GM23338 (cell line): ENCODE results near the gene ANKRD13B. TPM values are rescaled to one million over a fixed set of nuclear protein-coding genes. Genes with fewer than 3 reads are reported as not detected.

Experiments
- ATAC-seq: fragments of 200-7000 bp; cut with Tn5 transposase; 3 replicates; pipeline ENCODE4 v1.9.1; 2020
- DNase-seq: peaks from one replicate; pipeline ENCODE4 v3.0.0-alpha.2; 2015; ENCODE audit warnings: low spot score
- H2AFZ ChIP-seq: fragments of 200-600 bp; sonication (generic); 2 replicates; pipeline ENCODE4 v1.8.0; 2016; ENCODE audit warnings: antibody characterized with exemption, mild to moderate bottlenecking, moderate library complexity
- H3F3A ChIP-seq: fragments of 200-600 bp; sonication (generic); replicated peaks from 2 replicates; pipeline ENCODE4 v1.8.0; 2017; ENCODE audit warnings: antibody characterized with exemption, mixed run types, low read depth
- H3K27ac ChIP-seq: fragments of 200-600 bp; sonication (generic); 2 replicates; pipeline ENCODE4 v1.6.1; 2016; ENCODE audit warnings: low read depth
- H3K27me3 ChIP-seq: fragments of 200-600 bp; sonication (generic); 2 replicates; pipeline ENCODE4 v1.8.0; 2016; ENCODE audit warnings: mild to moderate bottlenecking, mixed run types, moderate library complexity; ENCODE audit not compliant: insufficient read depth
- H3K36me3 ChIP-seq: fragments of 200-600 bp; sonication (generic); 2 replicates; pipeline ENCODE4 v1.8.0; 2016; ENCODE audit warnings: mild to moderate bottlenecking; ENCODE audit not compliant: insufficient read depth
- H3K4me1 ChIP-seq: fragments of 200-600 bp; sonication (generic); 2 replicates; pipeline ENCODE4 v1.8.0; 2016; ENCODE audit warnings: mild to moderate bottlenecking, moderate library complexity; ENCODE audit not compliant: insufficient read depth
- H3K4me2 ChIP-seq: fragments of 200-600 bp; sonication (generic); 2 replicates; pipeline ENCODE4 v1.7.1; 2017; ENCODE audit warnings: mixed run types
- H3K4me3 ChIP-seq: fragments of 200-600 bp; sonication (generic); 2 replicates; pipeline ENCODE4 v1.6.1; 2016; ENCODE audit warnings: mixed run types
- H3K79me2 ChIP-seq: fragments of 200-600 bp; sonication (generic); replicated peaks from 2 replicates; pipeline ENCODE4 v1.8.0; 2017; ENCODE audit warnings: mild to moderate bottlenecking; ENCODE audit not compliant: insufficient read depth
- H3K9me2 ChIP-seq: fragments of 200-600 bp; sonication (generic); 2 replicates; pipeline ENCODE4 v1.8.0; 2017; ENCODE audit not compliant: insufficient read depth
- H4K20me1 ChIP-seq: fragments of 200-600 bp; sonication (generic); replicated peaks from 2 replicates; pipeline ENCODE4 v1.8.0; 2017; ENCODE audit warnings: mild to moderate bottlenecking; ENCODE audit not compliant: insufficient read depth
- H3K27ac Mint-ChIP-seq: 2 replicates; pipeline ENCODE4 v1.8.0; 2020; ENCODE audit warnings: inconsistent platforms, mild to moderate bottlenecking, moderate library complexity, mixed read lengths
- H3K27me3 Mint-ChIP-seq: 3 replicates; pipeline ENCODE4 v1.8.0; 2022; ENCODE audit warnings: low read depth, mild to moderate bottlenecking, moderate library complexity, mixed read lengths, inconsistent platforms; ENCODE audit not compliant: insufficient read depth, poor library complexity
- H3K36me3 Mint-ChIP-seq: 3 replicates; pipeline ENCODE4 v1.8.0; 2021; ENCODE audit warnings: low read depth, mild to moderate bottlenecking, inconsistent platforms, moderate library complexity, mixed read lengths
- H3K4me1 Mint-ChIP-seq: 3 replicates; pipeline ENCODE4 v1.8.0; 2020; ENCODE audit warnings: mild to moderate bottlenecking, inconsistent platforms, mixed read lengths
- H3K4me3 Mint-ChIP-seq: 3 replicates; pipeline ENCODE4 v1.8.0; 2021; ENCODE audit warnings: moderate library complexity, mild to moderate bottlenecking, inconsistent platforms, mixed read lengths
- H3K9me3 Mint-ChIP-seq: 3 replicates; pipeline ENCODE4 v1.8.0; 2020; ENCODE audit warnings: moderate library complexity, mild to moderate bottlenecking, inconsistent platforms, mixed read lengths
- CREB1 ChIP-seq: fragments of 250-450 bp; sonication (Bioruptor Pico); IDR thresholded peaks from 2 replicates; pipeline ENCODE4 v1.5.0; 2020; ENCODE audit warnings: low read depth, mild to moderate bottlenecking, moderate library complexity
- EZH2 ChIP-seq: fragments of 200-600 bp; sonication (generic); IDR thresholded peaks from one replicate; pipeline ENCODE4 v1.8.0; 2017; ENCODE audit warnings: antibody characterized with exemption, mild to moderate bottlenecking, low read depth; ENCODE audit not compliant: unreplicated experiment
- EZH2phosphoT487 ChIP-seq: fragments of 200-600 bp; sonication (generic); IDR thresholded peaks from one replicate; pipeline ENCODE4 v1.8.1; 2018; ENCODE audit warnings: antibody characterized with exemption; ENCODE audit not compliant: unreplicated experiment
- JUNB ChIP-seq: IDR thresholded peaks from one replicate; pipeline ENCODE4 v1.6.1; 2016; ENCODE audit warnings: antibody characterized with exemption; ENCODE audit not compliant: unreplicated experiment
- NANOG ChIP-seq: IDR thresholded peaks from 2 replicates; pipeline ENCODE4 v1.6.1; 2016; ENCODE audit warnings: antibody characterized with exemption, borderline replicate concordance
- POLR2AphosphoS5 ChIP-seq: IDR thresholded peaks from 2 replicates; pipeline ENCODE4 v1.6.1; 2016; ENCODE audit warnings: antibody characterized with exemption, low read depth
- STAT1 ChIP-seq: IDR thresholded peaks from one replicate; pipeline ENCODE4 v1.6.1; 2016; ENCODE audit warnings: antibody characterized with exemption; ENCODE audit not compliant: unreplicated experiment
- ZNF114 ChIP-seq: fragments of 250-450 bp; sonication (Bioruptor Pico); IDR thresholded peaks from 2 replicates; pipeline ENCODE4 v1.5.0; 2020; ENCODE audit warnings: mild to moderate bottlenecking, moderate library complexity
- ZNF331 ChIP-seq: fragments of 250-450 bp; sonication (Bioruptor Pico); IDR thresholded peaks from 2 replicates; pipeline ENCODE4 v1.5.0; 2020; ENCODE audit warnings: low read depth, mild to moderate bottlenecking, moderate library complexity
- polyA plus RNA-seq: library from polyadenylated mRNA; unstranded; fragments of >200 nt; fragmentation: Nextera tagmentation; extraction: Ambion mirVana; gene quantifications from 2 replicates; pipeline ENCODE4 v1.2.1, GENCODE V29; 2016
- total RNA-seq: library from RNA; depleted of rRNA; stranded (reverse); fragments of >200 nt; shearing (Covaris generic); gene quantifications from 2 replicates; pipeline ENCODE4 v1.2.3, GENCODE V29; 2014
- TF ChIP-seq, protein P1 (sequence below): IDR thresholded peaks from 2 replicates; pipeline ENCODE4 v1.6.1; 2016; ENCODE audit warnings: antibody characterized with exemption
- TF ChIP-seq, protein P2 (sequence below): IDR thresholded peaks from one replicate; pipeline ENCODE4 v1.6.1; 2018; ENCODE audit warnings: antibody characterized with exemption; ENCODE audit not compliant: unreplicated experiment
- TF ChIP-seq, protein P3 (sequence below), 2 experiments: fragments of 200-600 bp in 1 of 2; sonication (generic) in 1 of 2; conservative IDR thresholded peaks; 2 replicates each; pipeline versions ENCODE4 v1.5.1 to v1.6.1; 2016 to 2017; ENCODE audit warnings: antibody characterized with exemption in 2 of 2, low read depth in 2 of 2, mild to moderate bottlenecking in 2 of 2, moderate library complexity in 1 of 2

The ANKRD13B gene
- total and polyA plus RNA-seq, 2 experiments from 2014 or later, result 8.2 to 57.4 TPM

DNA sequence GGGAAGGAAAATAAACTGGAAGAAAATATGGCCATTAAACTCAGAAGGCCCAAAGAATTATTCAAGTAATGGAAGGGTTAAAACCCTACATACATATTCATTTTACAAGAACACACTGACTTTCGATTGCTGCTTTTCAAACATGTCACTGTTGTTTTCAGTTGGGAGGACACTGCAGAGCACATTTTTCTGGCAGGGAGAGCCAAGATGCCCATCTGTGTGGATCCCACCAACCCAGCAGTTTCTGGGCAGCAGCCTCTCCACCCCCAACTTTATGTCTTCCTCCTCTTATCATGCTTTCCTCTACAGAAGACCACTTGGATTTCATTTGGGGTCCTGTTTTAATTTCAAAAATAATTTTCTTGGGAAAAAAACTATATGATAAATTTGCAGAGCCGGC is 36.9 kb downstream of the ANKRD13B start (continued):
- TF ChIP-seq, protein P1, sequence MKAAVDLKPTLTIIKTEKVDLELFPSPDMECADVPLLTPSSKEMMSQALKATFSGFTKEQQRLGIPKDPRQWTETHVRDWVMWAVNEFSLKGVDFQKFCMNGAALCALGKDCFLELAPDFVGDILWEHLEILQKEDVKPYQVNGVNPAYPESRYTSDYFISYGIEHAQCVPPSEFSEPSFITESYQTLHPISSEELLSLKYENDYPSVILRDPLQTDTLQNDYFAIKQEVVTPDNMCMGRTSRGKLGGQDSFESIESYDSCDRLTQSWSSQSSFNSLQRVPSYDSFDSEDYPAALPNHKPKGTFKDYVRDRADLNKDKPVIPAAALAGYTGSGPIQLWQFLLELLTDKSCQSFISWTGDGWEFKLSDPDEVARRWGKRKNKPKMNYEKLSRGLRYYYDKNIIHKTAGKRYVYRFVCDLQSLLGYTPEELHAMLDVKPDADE, result no peak
- no peak for TF ChIP-seq POLR2AphosphoS5
- no peak for TF ChIP-seq NANOG
- no peak for TF ChIP-seq ZNF114 (CRISPR knock-in tag)

DNA sequence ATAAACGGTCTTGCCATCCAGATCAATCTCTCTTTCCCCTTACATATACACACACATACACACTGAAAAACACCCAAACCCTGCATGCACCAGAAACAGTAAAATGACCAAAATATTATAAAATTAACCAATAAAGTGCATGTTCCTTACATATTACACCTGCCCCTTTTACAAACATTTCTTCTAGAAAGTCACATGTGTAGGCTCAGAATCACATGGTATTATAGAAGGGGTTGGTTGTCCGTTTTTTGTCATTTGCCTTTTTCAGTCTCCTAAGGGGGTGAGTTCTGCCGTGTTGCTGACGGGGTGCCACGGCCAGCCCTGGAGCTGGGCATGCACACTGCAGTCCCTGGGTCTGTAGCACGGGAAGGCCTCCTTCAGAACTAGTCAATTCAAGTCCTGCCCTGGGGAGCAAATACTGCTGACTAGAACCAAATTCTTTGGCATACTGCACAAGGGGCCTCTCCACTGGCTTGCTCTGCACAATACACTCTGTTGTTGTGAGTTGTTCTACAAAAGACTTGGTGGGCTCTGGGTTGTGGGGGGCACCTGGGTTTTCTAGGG is 37.8 kb downstream of the ANKRD13B start:
- TF ChIP-seq EZH2phosphoT487 (no peak), EZH2 (no peak), CREB1 (CRISPR knock-in tag) (no peak)
- Histone ChIP-seq H3F3A (no peaks in the 10 kb centered on the region; the same call in 1 of the 2 replicates), H3K4me1 (no peaks in the 10 kb centered on the region), H3K79me2 (no peaks in the 10 kb centered on the region), H3K27ac (no peak overlapping the region), H2AFZ (no peak overlapping the region), H4K20me1 (no peaks in the 10 kb centered on the region), H3K36me3 (no peaks in the 10 kb centered on the region), H3K4me2 (no peak overlapping the region), H3K9me2 (no peaks in the 10 kb centered on the region), H3K27me3 (no peaks in the 10 kb centered on the region), H3K4me3 (no peak overlapping the region)
- Mint-ChIP-seq H3K4me1 (peaks cover 9% of the 10 kb centered on the region), H3K27me3 (no peaks in the 10 kb centered on the region), H3K4me3 (no peak overlapping the region), H3K27ac (no peak overlapping the region), H3K9me3 (no peaks in the 10 kb centered on the region), H3K36me3 (peaks cover 6% of the 10 kb centered on the region; the same call in 2 of the 3 replicates)
- ATAC-seq, result no peak
- DNase-seq, result no peak

DNA sequence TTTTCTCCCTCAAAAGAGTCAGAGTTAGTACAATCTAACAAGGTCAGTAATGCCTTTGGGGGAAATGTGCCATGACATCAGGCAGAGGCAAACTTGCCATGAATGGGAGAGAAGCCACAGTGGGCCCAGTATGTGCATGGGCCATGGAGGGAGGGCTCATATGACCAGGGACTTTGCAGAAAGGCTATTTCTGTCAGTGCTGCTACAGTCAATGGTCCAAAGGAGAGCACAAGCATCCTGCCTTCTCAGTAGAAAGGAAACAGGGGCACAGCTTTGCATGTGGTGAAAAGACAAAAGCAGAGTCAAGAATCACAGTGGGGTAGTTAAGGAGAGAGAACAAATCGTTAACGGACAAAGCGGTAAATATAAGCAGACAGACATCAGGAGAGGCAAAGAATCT is 41.0 kb downstream of the ANKRD13B start:
- no peaks in the 10 kb centered on the region; the same call in none of the 2 replicates for H3F3A ChIP-seq
- DNase-seq, result no peak
- no peak overlapping the region for H3K4me2 ChIP-seq
- H3K4me1 ChIP-seq, result no peaks in the 10 kb centered on the region; the same call in 1 of the 2 replicates
- ATAC-seq, result peak; percentile 60
- no peaks in the 10 kb centered on the region for H3K36me3 ChIP-seq
- no peak overlapping the region for H3K4me3 ChIP-seq
- no peak overlapping the region for H3K27ac ChIP-seq
- Mint-ChIP-seq H3K4me1 (peaks cover 10% of the 10 kb centered on the region), H3K27me3 (no peaks in the 10 kb centered on the region), H3K4me3 (no peak overlapping the region), H3K9me3 (no peaks in the 10 kb centered on the region), H3K36me3 (peaks cover 13% of the 10 kb centered on the region; the same call in 2 of the 3 replicates), H3K27ac (no peak overlapping the region)
- H4K20me1 ChIP-seq, result no peaks in the 10 kb centered on the region
- TF ChIP-seq EZH2, result no peak
- H2AFZ ChIP-seq, result no peak overlapping the region
- no peaks in the 10 kb centered on the region for H3K27me3 ChIP-seq
- H3K9me2 ChIP-seq, result no peaks in the 10 kb centered on the region
- no peaks in the 10 kb centered on the region for H3K79me2 ChIP-seq

DNA sequence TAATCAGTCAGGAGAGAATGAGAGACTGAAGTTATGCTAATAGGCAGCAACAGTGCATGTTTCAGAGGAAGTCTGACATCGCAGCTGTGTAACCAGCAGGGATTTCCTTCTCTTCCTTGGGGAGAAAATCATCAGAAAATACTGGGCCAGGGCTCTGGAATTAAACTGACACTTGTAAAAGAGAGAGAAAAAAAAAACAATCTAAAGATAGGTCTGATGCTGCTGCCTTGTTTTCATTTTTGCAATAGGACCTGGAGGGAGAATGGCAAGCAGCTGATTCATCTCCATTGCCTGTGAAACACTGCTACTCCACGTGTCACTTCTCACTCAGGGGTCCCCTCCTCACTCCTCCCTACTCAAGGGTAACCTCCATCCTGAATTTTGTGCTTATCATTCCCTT is 47.5 kb downstream of the ANKRD13B start:
- Histone ChIP-seq H3K4me3 (no peak overlapping the region), H3K36me3 (no peaks in the 10 kb centered on the region), H3K27ac (peak overlapping the region; percentile 67), H3K4me2 (no peak overlapping the region), H3K9me2 (no peaks in the 10 kb centered on the region), H3K27me3 (no peaks in the 10 kb centered on the region), H2AFZ (no peak overlapping the region), H3K4me1 (peaks cover 12% of the 10 kb centered on the region), H3K79me2 (no peaks in the 10 kb centered on the region), H3F3A (no peaks in the 10 kb centered on the region; the same call in 1 of the 2 replicates), H4K20me1 (no peaks in the 10 kb centered on the region)
- Mint-ChIP-seq H3K36me3 (peaks cover 10% of the 10 kb centered on the region; the same call in 2 of the 3 replicates), H3K4me1 (peaks cover 29% of the 10 kb centered on the region), H3K27ac (peak overlapping the region; percentile 67), H3K9me3 (no peaks in the 10 kb centered on the region; the same call in 2 of the 3 replicates), H3K4me3 (no peak overlapping the region; the same call in 2 of the 3 replicates), H3K27me3 (peaks cover 6% of the 10 kb centered on the region)
- DNase-seq (no peak), ATAC-seq (no peak)
- TF ChIP-seq ZNF114 (CRISPR knock-in tag) (no peak), POLR2AphosphoS5 (no peak), ZNF331 (no peak), CREB1 (CRISPR knock-in tag) (no peak), STAT1 (no peak), JUNB (no peak)
- TF ChIP-seq, protein P2, sequence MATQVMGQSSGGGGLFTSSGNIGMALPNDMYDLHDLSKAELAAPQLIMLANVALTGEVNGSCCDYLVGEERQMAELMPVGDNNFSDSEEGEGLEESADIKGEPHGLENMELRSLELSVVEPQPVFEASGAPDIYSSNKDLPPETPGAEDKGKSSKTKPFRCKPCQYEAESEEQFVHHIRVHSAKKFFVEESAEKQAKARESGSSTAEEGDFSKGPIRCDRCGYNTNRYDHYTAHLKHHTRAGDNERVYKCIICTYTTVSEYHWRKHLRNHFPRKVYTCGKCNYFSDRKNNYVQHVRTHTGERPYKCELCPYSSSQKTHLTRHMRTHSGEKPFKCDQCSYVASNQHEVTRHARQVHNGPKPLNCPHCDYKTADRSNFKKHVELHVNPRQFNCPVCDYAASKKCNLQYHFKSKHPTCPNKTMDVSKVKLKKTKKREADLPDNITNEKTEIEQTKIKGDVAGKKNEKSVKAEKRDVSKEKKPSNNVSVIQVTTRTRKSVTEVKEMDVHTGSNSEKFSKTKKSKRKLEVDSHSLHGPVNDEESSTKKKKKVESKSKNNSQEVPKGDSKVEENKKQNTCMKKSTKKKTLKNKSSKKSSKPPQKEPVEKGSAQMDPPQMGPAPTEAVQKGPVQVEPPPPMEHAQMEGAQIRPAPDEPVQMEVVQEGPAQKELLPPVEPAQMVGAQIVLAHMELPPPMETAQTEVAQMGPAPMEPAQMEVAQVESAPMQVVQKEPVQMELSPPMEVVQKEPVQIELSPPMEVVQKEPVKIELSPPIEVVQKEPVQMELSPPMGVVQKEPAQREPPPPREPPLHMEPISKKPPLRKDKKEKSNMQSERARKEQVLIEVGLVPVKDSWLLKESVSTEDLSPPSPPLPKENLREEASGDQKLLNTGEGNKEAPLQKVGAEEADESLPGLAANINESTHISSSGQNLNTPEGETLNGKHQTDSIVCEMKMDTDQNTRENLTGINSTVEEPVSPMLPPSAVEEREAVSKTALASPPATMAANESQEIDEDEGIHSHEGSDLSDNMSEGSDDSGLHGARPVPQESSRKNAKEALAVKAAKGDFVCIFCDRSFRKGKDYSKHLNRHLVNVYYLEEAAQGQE, result no peak
- TF ChIP-seq, protein P3, sequence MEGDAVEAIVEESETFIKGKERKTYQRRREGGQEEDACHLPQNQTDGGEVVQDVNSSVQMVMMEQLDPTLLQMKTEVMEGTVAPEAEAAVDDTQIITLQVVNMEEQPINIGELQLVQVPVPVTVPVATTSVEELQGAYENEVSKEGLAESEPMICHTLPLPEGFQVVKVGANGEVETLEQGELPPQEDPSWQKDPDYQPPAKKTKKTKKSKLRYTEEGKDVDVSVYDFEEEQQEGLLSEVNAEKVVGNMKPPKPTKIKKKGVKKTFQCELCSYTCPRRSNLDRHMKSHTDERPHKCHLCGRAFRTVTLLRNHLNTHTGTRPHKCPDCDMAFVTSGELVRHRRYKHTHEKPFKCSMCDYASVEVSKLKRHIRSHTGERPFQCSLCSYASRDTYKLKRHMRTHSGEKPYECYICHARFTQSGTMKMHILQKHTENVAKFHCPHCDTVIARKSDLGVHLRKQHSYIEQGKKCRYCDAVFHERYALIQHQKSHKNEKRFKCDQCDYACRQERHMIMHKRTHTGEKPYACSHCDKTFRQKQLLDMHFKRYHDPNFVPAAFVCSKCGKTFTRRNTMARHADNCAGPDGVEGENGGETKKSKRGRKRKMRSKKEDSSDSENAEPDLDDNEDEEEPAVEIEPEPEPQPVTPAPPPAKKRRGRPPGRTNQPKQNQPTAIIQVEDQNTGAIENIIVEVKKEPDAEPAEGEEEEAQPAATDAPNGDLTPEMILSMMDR (conservative IDR thresholded peaks at IDR 0.05; ENCODE audit: low read depth in 2 of 2), result no peak
